ENCODE data around the gene NOL9. TPM values are rescaled to one million over a fixed set of nuclear protein-coding genes. Genes with fewer than 3 reads are reported as not detected.

Gene NOL9
- total and polyA plus RNA-seq, 2 of the 13 experiments (the other 11 are each of a cell fraction or from before 2014, with no cell fraction given) = 18.0 to 24.7 TPM

GRCh38 chr1:6486433-6487011 is 67.8 kb downstream of the NOL9 start (continued):
- peak; percentile 78 to 79; a peak in 3 of 4 replicates for TF ChIP-seq HMGXB4 (CRISPR knock-in tag; IDR thresholded peaks at IDR 0.05; ENCODE audit: borderline replicate concordance in 1 of 2, low read depth in 1 of 2)
- peak; percentile 67; the same call in 1 of the 2 replicates for TF ChIP-seq SALL1 (CRISPR knock-in tag; IDR thresholded peaks at IDR 0.05)
- no peak for TF ChIP-seq NCOA5 (CRISPR knock-in tag; IDR thresholded peaks at IDR 0.05)
- no peak for TF ChIP-seq ZMAT3 (CRISPR knock-in tag; conservative IDR thresholded peaks at IDR 0.05)
- no peak; the same call in 1 of the 2 replicates for TF ChIP-seq IKZF5 (CRISPR knock-in tag; IDR thresholded peaks at IDR 0.05)
- no peak for TF ChIP-seq ATF5 (CRISPR knock-in tag; IDR thresholded peaks at IDR 0.05; ENCODE audit: low read depth)
- no peak for TF ChIP-seq XBP1 (CRISPR knock-in tag; IDR thresholded peaks at IDR 0.05)
- no peak for TF ChIP-seq NFE2L1 (CRISPR knock-in tag; IDR thresholded peaks at IDR 0.05; ENCODE audit: borderline replicate concordance)
- no peak for TF ChIP-seq TMF1 (CRISPR knock-in tag; IDR thresholded peaks at IDR 0.05; ENCODE audit: low read depth)
- TF ChIP-seq, protein P1, sequence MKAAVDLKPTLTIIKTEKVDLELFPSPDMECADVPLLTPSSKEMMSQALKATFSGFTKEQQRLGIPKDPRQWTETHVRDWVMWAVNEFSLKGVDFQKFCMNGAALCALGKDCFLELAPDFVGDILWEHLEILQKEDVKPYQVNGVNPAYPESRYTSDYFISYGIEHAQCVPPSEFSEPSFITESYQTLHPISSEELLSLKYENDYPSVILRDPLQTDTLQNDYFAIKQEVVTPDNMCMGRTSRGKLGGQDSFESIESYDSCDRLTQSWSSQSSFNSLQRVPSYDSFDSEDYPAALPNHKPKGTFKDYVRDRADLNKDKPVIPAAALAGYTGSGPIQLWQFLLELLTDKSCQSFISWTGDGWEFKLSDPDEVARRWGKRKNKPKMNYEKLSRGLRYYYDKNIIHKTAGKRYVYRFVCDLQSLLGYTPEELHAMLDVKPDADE (CRISPR knock-in tag; IDR thresholded peaks at IDR 0.05) = no peak
- no peak for TF ChIP-seq NRL (CRISPR knock-in tag; IDR thresholded peaks at IDR 0.05; ENCODE audit: borderline replicate concordance)
- TF ChIP-seq ZNF180 (CRISPR knock-in tag; IDR thresholded peaks at IDR 0.05; ENCODE audit: borderline replicate concordance, low read depth) = no peak
- no peak for TF ChIP-seq GATA4 (IDR thresholded peaks at IDR 0.05; ENCODE audit: borderline replicate concordance, low read depth)
- no peak for TF ChIP-seq SRY (CRISPR knock-in tag; IDR thresholded peaks at IDR 0.05)
- TF ChIP-seq ZNF768 (CRISPR knock-in tag; IDR thresholded peaks at IDR 0.05) = peak; percentile 42; the same call in 1 of the 2 replicates
- no peak for TF ChIP-seq ZBTB49 (CRISPR knock-in tag; IDR thresholded peaks at IDR 0.05; ENCODE audit: borderline replicate concordance)
- TF ChIP-seq HNRNPL (IDR thresholded peaks at IDR 0.05; ENCODE audit: low read depth, low read length) = peak; percentile 92
- TF ChIP-seq ZNF850 (CRISPR knock-in tag; conservative IDR thresholded peaks at IDR 0.05) = no peak
- no peak for TF ChIP-seq ZNF660 (CRISPR knock-in tag; IDR thresholded peaks at IDR 0.05; ENCODE audit: borderline replicate concordance, low read depth)
- no peak for TF ChIP-seq CAMTA2 (CRISPR knock-in tag; IDR thresholded peaks at IDR 0.05; ENCODE audit: borderline replicate concordance)
- TF ChIP-seq, protein P2, sequence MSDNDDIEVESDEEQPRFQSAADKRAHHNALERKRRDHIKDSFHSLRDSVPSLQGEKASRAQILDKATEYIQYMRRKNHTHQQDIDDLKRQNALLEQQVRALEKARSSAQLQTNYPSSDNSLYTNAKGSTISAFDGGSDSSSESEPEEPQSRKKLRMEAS (IDR thresholded peaks at IDR 0.05) = no peak; the same call in 1 of the 2 replicates
- no peak for TF ChIP-seq ZNF713 (CRISPR knock-in tag; IDR thresholded peaks at IDR 0.05)
- TF ChIP-seq ZNF253 (CRISPR knock-in tag; IDR thresholded peaks at IDR 0.05; ENCODE audit: borderline replicate concordance) = no peak
